Body of pancreas (tissue), 4 donors: ENCODE measurements around the gene CNTNAP5. TPM values are rescaled to one million over a fixed set of nuclear protein-coding genes. Genes with fewer than 3 reads are reported as not detected.

Source experiments
- ATAC-seq: fragments of 150-250 bp; one replicate; pipeline ENCODE4 v1.9.1; 2016
- DNase-seq, 4 donors: peaks; one replicate each; pipeline ENCODE4 v3.0.0-alpha.2; 2019
- H3K27ac ChIP-seq, 4 donors: fragments of 200-600 bp; sonication (generic); 1 replicate in 3 of 4; 2 replicates in 1 of 4; pipeline versions ENCODE4 v1.5.1 to v1.6.1; 2016 to 2019; ENCODE audit warnings: mild to moderate bottlenecking in 1 of 4, mixed read lengths in 1 of 4, moderate library complexity in 1 of 4
- H3K27me3 ChIP-seq, 2 donors: fragments of 200-600 bp; sonication (generic); one replicate each; pipeline ENCODE4 v1.6.0; 2016; ENCODE audit warnings: mild to moderate bottlenecking in 1 of 2
- H3K36me3 ChIP-seq, 2 donors: fragments of 200-600 bp; sonication (generic); replicated peaks in 1 of 2; 2 replicates each; pipeline ENCODE4 v1.5.1; 2016; ENCODE audit warnings: low read depth in 2 of 2; ENCODE audit not compliant: insufficient read depth in 1 of 2
- H3K4me1 ChIP-seq: fragments of 200-600 bp; sonication (generic); one replicate; pipeline ENCODE4 v1.6.0; 2016
- H3K4me3 ChIP-seq, 2 donors: fragments of 200-600 bp; sonication (generic); 1 replicate in 1 of 2; 2 replicates in 1 of 2; pipeline ENCODE4 v1.5.1; 2016 to 2019
- H3K9me3 ChIP-seq, 3 donors: fragments of 200-600 bp; sonication (generic); 1 replicate in 2 of 3; 2 replicates in 1 of 3; pipeline ENCODE4 v1.5.1; 2016
- POLR2A ChIP-seq, 3 donors: fragments of 450-650 bp; IDR thresholded peaks; one replicate each; pipeline ENCODE4 v1.6.1; 2016; ENCODE audit warnings: antibody characterized with exemption in 3 of 3, mild to moderate bottlenecking in 2 of 3
- WGBS, 2 donors: methylation state at CpG; one replicate each; pipeline ENCODE4 v1.1.5; 2017; 5-methylcytosine and 5-hydroxymethylcytosine counted together
- intact Hi-C: fragments of 100-400 bp; cut with DNase I; formaldehyde crosslinking; loops from one replicate; pipeline ENCODE4 v1.15.1; 2023
- total RNA-seq, 2 donors: library from RNA; depleted of rRNA; stranded (reverse); fragments of >200 nt; gene quantifications; one replicate each; pipeline ENCODE4 v1.1.0, GENCODE V29; 2016
- TF ChIP-seq, protein P1 (sequence below), 7 experiments: fragments of 450-650 bp in 4 of 7; fragments of 200-600 bp in 3 of 7; sonication (generic) in 3 of 7; IDR thresholded peaks; one replicate each; pipeline ENCODE4 v1.5.1; 2016 to 2019; ENCODE audit warnings: antibody characterized with exemption in 7 of 7

The CNTNAP5 gene
- total RNA-seq, 2 donors from 2014 or later, result 0.26 to 0.33 TPM

GRCh38 chr2:124774781-124775180, 749.7 kb downstream of the CNTNAP5 start:
- 34 to 53% methylated on average over 5 of the region's 5 CpGs for WGBS, 2 donors
- DNase-seq (no peak), ATAC-seq (no peak)
- Histone ChIP-seq H3K4me3 (no peak overlapping the region), H3K9me3 (no peaks in the 10 kb centered on the region), H3K36me3 (no peaks in the 10 kb centered on the region), H3K27me3 (no peaks in the 10 kb centered on the region), H3K27ac (no peak overlapping the region), H3K4me1 (no peaks in the 10 kb centered on the region)
- intact Hi-C loops, result no loop called here
- TF ChIP-seq POLR2A (IDR thresholded peaks at IDR 0.05), result no peak
- TF ChIP-seq, protein P1, sequence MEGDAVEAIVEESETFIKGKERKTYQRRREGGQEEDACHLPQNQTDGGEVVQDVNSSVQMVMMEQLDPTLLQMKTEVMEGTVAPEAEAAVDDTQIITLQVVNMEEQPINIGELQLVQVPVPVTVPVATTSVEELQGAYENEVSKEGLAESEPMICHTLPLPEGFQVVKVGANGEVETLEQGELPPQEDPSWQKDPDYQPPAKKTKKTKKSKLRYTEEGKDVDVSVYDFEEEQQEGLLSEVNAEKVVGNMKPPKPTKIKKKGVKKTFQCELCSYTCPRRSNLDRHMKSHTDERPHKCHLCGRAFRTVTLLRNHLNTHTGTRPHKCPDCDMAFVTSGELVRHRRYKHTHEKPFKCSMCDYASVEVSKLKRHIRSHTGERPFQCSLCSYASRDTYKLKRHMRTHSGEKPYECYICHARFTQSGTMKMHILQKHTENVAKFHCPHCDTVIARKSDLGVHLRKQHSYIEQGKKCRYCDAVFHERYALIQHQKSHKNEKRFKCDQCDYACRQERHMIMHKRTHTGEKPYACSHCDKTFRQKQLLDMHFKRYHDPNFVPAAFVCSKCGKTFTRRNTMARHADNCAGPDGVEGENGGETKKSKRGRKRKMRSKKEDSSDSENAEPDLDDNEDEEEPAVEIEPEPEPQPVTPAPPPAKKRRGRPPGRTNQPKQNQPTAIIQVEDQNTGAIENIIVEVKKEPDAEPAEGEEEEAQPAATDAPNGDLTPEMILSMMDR (IDR thresholded peaks at IDR 0.05), result no peak

DNA sequence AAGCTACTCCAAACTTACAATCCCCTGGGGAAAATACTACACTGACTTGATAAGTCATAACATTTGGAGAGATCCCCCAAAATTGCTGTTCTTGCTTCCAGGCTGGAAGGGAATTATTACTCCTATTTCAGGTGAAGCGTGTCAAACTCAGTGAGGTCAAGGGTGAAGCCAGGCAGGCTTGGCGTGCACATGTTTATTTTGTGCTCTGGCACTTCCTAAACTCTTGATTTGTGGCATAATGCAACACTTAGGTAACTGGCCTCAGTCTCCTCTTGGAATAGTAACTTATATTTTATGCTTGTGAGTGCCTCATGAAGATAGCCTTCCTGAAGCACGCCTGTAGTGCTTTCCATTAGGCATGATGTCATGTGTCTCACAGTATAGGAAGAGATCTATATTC, 751.2 kb downstream of the CNTNAP5 start:
- Histone ChIP-seq H3K9me3 (no peaks in the 10 kb centered on the region), H3K27ac (no peak overlapping the region), H3K36me3 (no peaks in the 10 kb centered on the region), H3K4me1 (no peaks in the 10 kb centered on the region), H3K27me3 (no peaks in the 10 kb centered on the region), H3K4me3 (no peak overlapping the region)
- DNase-seq (no peak), ATAC-seq (no peak)
- no peak for TF ChIP-seq POLR2A (IDR thresholded peaks at IDR 0.05)
- TF ChIP-seq, protein P1 (IDR thresholded peaks at IDR 0.05), result no peak
- intact Hi-C loops, result no loop called here
- WGBS, 2 donors, result 71 to 72% methylated on average over 3 of the region's 3 CpGs

GRCh38 chr2:124778076-124778475, 753.0 kb downstream of the CNTNAP5 start:
- Histone ChIP-seq H3K27ac (no peak overlapping the region), H3K4me1 (no peaks in the 10 kb centered on the region), H3K27me3 (no peaks in the 10 kb centered on the region), H3K9me3 (no peaks in the 10 kb centered on the region), H3K36me3 (no peaks in the 10 kb centered on the region), H3K4me3 (no peak overlapping the region)
- no peak for TF ChIP-seq POLR2A (IDR thresholded peaks at IDR 0.05)
- TF ChIP-seq, protein P1 (IDR thresholded peaks at IDR 0.05), result no peak
- 68 to 83% methylated on average over 2 of the region's 2 CpGs for WGBS, 2 donors
- intact Hi-C loops, result no loop called here
- no peak for DNase-seq
- no peak for ATAC-seq

GRCh38 chr2:124796647-124797046, 771.6 kb downstream of the CNTNAP5 start:
- H3K9me3 ChIP-seq, result no peaks in the 10 kb centered on the region
- no peak overlapping the region for H3K4me3 ChIP-seq
- ATAC-seq, result no peak
- H3K36me3 ChIP-seq, result no peaks in the 10 kb centered on the region
- TF ChIP-seq POLR2A (IDR thresholded peaks at IDR 0.05), result no peak
- TF ChIP-seq, protein P1 (IDR thresholded peaks at IDR 0.05), result no peak
- intact Hi-C loops, result no loop called here
- H3K27ac ChIP-seq, result no peak overlapping the region
- no peaks in the 10 kb centered on the region for H3K4me1 ChIP-seq
- no peaks in the 10 kb centered on the region for H3K27me3 ChIP-seq
- DNase-seq, result no peak

GRCh38 chr2:124797049-124797448, 772.0 kb downstream of the CNTNAP5 start:
- Histone ChIP-seq H3K36me3 (no peaks in the 10 kb centered on the region), H3K9me3 (no peaks in the 10 kb centered on the region), H3K27me3 (no peaks in the 10 kb centered on the region), H3K27ac (no peak overlapping the region), H3K4me3 (no peak overlapping the region), H3K4me1 (no peaks in the 10 kb centered on the region)
- 67 to 78% methylated on average over 2 of the region's 2 CpGs for WGBS, 2 donors
- DNase-seq, result no peak
- no peak for TF ChIP-seq POLR2A (IDR thresholded peaks at IDR 0.05)
- TF ChIP-seq, protein P1 (IDR thresholded peaks at IDR 0.05), result no peak
- intact Hi-C loops, result no loop called here
- ATAC-seq, result no peak
